NCI-H2171 treated with DMSO at 0.1 percent for 48 hours (cell line): Measurements from ENCODE around the gene APOB.

Source experiments
- DNase-seq: peaks from one replicate; lab custom pipeline; 2025; lab: John Stamatoyannopoulos, UW

Gene APOB

GRCh38 chr2:20977520-20978180 lies 66.2 kb downstream of the APOB start:
- no peak for DNase-seq

DNA sequence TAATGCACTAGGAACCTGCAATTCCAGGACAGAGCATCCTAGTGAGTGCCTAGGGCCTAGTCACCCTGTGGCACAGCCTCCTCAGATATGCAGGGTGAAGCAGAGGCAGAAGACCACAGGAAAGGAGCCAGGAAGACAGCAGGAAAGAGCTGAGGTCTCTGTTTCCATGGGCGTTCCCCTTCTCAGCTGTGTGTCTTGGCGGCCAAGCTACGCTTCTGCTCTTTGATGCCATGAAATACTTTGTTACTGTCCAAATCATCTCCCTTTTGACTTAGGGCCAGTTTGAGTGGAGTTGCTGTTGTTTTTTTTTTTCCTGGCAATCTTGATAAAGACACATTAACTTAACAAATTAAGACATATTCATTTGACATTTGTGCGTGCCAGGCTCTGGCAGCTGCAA lies 67.3 kb downstream of the APOB start:
- no peak for DNase-seq

GRCh38 chr2:20972792-20973565 lies 70.9 kb downstream of the APOB start:
- DNase-seq: no peak

DNA sequence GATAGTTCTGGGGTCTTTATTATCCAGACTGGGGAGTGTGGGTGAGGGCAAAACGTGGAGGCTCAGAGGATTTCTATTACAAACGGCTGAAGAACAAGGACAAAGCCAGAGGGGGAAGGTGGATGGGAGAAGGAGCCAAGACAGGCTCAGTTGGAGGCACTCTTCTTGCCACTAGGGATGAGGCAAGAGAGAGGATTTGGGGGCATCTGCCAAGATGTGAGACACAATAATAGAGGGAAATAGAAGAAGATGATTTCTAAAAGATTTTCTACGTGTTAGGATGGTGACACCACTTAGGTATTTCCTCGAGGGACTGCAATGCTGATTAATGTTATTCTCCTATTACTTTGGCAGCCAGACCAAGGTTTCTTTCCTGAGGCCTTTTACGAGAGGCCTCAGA lies 71.8 kb downstream of the APOB start:
- no peak for DNase-seq

GRCh38 chr2:20970068-20970467 lies 73.8 kb downstream of the APOB start:
- no peak for DNase-seq

- DNase-seq: no peak
These were observed 77.7 kb downstream of the APOB start for GRCh38 chr2:20966061-20966595.

DNA sequence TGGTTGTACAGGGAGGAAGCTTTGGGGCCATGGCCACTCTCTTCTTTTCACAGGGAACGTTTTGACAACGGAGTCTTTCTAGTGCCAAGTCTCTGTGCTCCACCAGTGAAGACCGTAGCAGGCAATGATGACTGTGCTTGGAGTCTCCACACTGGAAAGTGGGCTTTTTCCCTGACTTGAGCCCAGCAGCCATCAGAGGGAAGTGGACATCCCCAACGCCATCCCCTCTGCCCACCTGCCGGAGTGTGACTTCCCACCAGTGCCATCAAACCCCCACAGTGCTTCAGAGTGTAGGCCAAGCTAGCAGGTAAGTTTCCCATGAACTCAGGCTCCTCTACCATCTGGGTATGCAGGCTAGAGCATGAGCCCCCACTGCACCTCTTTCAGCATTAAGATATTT lies 78.7 kb downstream of the APOB start:
- DNase-seq: no peak

DNA sequence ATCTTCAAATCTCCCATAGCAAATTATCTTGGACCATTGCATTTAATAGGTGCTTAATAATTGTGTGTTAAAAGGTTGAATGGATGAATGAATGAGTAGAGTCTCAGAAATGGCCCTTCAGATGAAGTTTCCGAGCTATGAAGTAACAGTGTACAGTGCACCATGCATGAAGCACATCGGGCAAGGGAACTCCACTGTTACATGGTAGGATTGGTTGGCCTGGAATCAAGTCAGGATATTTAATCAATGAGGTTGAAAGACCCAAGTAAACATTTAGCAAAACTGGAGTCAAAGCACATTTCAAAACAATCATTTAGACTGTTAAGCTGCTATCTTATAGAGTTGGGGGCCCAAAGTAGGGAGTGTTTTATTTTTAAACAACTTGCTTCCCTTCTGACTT lies 80.0 kb downstream of the APOB start:
- DNase-seq: no peak

DNA sequence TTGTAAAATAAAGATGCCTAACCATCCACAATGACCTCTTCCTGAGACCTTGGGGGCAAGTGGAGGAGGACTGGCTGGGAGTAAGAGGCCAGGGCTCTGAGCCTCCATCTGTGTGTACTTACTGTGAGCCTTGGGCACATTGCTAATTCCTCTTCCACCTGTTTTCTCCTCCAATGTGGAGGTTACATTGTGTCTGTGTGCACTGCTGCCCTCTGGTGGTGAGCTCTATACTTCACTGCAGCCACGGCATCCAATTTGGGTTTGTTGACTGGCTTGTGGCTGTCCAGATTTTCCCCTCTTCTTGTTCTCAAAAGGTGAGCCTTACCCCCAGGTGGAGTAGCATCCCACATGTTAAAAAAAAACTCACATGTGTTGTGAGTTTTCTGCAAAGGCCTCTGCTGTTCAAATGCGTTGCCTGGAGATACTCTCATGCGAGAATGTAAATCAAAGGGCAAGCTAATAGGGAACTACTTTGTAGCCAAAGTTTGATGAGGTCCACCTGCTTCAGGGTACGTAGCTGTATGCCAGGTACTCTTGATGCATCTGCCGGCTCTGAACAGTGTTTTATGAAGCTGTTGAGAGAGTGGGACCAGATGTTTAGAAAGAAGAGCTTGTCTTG lies 80.8 kb downstream of the APOB start:
- DNase-seq: peak; percentile 76

DNA sequence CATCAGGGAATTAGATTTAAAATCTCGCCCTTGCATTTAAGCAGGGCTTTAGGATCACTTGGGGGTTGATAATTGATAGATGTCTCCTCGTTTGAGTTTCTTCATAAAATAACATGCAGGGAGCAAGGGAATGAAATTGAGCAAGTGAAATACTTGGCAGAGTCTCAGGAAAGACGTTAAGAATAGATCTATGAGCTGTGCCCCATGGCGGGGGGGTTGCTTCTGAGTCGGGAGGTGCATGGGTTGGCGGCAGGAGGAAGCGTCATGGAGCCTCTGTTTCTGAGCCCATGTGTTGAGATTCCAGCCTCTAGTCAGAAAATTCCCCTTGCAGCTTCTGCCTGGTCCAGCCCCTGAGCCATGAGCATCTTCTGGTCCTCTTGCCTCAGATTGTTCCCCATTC lies 82.0 kb downstream of the APOB start:
- no peak for DNase-seq

- DNase-seq: no peak
These were observed 83.9 kb downstream of the APOB start for GRCh38 chr2:20960003-20960402.

- DNase-seq: no peak
These were observed 84.6 kb downstream of the APOB start for GRCh38 chr2:20959252-20959651.

- DNase-seq: no peak
These were observed 85.9 kb downstream of the APOB start for GRCh38 chr2:20957788-20958525.

DNA sequence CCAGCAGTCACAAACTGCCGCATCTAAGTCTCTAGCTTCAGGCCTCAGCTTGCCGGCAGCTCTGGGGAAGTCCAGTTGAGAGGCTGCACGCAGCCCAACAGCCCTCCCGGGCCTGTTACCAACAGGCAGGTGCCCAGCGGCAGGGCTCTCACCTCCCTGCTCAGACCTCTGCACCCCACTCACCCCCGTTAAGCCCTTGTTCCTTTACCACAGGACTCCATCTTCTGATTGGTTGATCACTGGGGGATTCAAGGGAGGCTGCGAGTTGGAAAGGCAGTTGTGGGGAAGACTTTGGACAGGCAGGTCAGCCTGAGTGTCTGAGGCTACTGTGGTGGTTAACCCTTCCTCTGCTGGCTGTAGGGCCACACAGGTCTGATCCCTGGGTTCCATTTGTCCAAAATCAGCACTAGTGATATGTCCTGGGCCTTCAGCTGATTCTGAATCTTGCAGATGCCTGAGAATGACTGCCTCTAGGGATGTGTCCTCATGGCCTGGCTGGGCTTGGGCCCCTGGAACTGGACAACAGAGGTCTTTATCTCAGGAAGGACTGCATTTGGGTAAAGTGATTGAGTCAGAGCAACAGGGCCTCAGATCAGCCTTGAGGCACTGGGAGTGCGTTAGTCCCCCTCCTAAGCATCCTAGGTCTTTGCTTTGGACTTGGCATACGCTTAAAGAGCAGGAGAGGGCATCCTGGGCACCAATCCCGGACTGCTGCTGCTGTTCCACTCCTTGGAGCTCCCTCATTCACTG lies 88.4 kb downstream of the APOB start:
- DNase-seq: no peak

- DNase-seq: no peak
These were observed 90.6 kb downstream of the APOB start for GRCh38 chr2:20953146-20953824.
